GM13976 (cell line): ENCODE measurements around the gene C9orf50.
"Not testable (repeated sequence)": the region's sequence is repeated elsewhere in the genome, so short reads cannot be mapped to it uniquely, and the experiment has no call there.

ENCODE experiments used
- DNase-seq: peaks from one replicate; pipeline ENCODE4 v3.0.0; 2012; ENCODE audit warnings: low spot score
- in situ Hi-C: fragments of 300-500 bp; cut with MboI; formaldehyde crosslinking; loops from one replicate; pipeline ENCODE4 v1.12.0; 2022; ENCODE audit warnings: low sequenced_read_pairs, mixed read lengths, inconsistent platforms; ENCODE audit not compliant: unreplicated experiment
- TF ChIP-seq, protein P1 (sequence below): IDR thresholded peaks from 2 replicates; pipeline ENCODE4 v1.5.1; 2012; ENCODE audit warnings: borderline replicate concordance, mild to moderate bottlenecking; ENCODE audit not compliant: insufficient read depth; ENCODE audit errors: extremely low read depth, missing control alignments, control extremely low read depth

The C9orf50 gene

DNA sequence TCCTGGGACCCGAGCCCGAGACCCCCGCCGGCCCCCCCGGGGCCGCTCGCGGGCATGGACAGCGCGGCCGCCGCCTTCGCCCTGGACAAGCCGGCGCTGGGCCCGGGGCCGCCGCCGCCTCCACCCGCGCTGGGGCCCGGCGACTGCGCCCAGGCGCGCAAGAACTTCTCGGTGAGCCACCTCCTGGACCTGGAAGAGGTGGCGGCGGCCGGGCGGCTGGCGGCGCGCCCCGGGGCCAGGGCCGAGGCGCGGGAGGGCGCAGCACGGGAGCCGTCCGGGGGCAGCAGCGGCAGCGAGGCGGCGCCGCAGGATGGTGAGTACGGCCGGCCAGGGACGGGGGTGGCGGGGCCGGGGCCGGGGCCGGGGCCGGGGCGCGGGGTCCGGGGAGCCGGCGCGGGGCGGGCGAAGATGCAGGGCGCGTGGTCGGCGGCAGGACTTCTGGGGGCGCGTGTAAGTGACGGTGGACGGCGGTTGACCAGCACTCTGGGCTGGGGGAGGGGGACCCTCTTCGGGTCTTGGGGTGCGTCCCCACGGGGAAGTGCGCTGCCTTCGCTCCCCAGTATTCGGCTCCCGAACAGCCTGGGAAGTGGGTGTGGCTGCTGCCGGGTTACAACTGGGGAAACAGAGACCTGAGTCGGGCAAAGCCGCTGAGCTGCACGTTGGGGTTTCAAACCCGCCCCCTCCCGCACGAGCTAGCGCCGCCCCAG is 45.1 kb upstream of the C9orf50 start:
- DNase-seq = no peak
- in situ Hi-C loops = no loop called here
- TF ChIP-seq, protein P1, sequence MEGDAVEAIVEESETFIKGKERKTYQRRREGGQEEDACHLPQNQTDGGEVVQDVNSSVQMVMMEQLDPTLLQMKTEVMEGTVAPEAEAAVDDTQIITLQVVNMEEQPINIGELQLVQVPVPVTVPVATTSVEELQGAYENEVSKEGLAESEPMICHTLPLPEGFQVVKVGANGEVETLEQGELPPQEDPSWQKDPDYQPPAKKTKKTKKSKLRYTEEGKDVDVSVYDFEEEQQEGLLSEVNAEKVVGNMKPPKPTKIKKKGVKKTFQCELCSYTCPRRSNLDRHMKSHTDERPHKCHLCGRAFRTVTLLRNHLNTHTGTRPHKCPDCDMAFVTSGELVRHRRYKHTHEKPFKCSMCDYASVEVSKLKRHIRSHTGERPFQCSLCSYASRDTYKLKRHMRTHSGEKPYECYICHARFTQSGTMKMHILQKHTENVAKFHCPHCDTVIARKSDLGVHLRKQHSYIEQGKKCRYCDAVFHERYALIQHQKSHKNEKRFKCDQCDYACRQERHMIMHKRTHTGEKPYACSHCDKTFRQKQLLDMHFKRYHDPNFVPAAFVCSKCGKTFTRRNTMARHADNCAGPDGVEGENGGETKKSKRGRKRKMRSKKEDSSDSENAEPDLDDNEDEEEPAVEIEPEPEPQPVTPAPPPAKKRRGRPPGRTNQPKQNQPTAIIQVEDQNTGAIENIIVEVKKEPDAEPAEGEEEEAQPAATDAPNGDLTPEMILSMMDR = no peak

DNA sequence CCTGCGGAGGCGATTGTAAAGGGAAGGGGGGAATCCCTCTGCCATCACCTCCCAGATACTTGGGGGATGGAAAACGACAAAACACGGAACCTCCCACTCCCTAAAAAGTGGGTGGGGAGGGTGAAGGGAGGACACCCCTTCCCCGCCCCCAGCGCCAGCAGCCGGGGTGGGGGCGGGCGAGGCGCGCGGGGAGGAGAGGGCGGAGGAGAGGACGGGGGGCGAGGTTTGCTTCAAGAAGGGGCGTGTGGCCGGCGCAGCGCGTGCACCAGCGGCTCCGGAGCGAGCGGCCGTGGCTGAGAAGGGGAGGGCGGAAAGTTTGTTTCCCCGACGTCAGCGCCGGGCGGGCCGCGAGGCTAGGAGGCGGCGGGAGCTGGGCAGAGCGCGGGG is 44.5 kb upstream of the C9orf50 start, which contains the start of gene PRRX2:
PRRX2 (plus strand) TSS at position 259 of the 387 bp plus-strand sequence. CDS start 221 bp downstream, outside the sequence.
- TF ChIP-seq, protein P1 = no peak
- in situ Hi-C loops = no loop called here
- DNase-seq = peak; percentile 65

DNA sequence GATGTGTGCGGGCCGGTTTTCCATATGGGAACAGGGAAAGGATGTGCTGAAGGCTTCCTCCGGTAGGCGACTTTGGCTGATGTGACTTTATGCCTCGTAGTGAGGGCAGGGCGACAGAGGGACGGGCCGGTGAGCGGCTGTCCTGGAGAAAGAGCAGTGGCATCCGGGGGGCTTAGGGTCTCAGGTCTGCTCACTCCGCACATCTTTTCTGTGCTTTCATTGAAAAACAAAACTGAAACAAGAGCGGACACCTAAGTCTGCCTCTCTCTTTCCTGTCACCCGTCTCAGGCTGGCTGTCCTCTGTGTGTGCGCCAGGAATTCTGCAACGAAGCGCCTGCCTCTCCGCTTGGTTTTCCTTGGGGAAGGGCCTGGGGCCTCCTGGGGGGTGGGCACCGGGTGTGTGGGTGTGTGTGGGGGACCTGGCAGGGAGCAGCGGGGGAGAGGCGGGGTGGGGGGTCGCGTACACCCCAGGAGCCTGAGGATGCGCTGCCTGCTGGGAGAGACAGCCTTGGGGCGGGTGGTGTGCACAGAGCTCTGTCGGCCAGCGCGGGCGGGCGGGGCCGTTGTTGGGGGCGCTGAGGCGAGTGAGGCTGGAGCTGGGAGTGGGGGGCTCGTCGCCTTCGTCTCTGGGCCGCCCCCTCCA is 44.0 kb upstream of the C9orf50 start:
- in situ Hi-C loops = no loop called here

DNA sequence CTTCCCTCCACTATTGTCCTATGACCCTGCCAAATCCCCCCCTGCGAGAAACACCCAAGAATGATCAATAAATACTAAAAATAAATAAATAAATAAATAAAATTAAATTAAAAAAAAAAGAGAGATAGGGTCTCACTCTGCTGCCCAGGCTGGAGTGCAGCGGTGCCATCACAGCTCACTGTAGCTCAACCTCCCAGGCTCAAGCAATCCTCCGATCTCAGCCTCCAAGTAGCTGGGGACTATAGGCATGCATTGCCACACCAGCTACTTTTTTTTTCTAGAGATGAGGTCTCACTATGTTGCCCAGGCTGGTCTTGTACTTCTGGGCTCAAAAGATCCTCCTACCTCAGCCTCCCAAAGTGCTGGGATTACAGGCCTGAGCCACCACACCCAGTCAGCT is 41.3 kb upstream of the C9orf50 start:
- DNase-seq, in situ Hi-C loops: not testable (repeated sequence)

More for the DNA sequence above, 44.0 kb upstream of the C9orf50 start:
- DNase-seq = no peak
- TF ChIP-seq, protein P1 = no peak

DNA sequence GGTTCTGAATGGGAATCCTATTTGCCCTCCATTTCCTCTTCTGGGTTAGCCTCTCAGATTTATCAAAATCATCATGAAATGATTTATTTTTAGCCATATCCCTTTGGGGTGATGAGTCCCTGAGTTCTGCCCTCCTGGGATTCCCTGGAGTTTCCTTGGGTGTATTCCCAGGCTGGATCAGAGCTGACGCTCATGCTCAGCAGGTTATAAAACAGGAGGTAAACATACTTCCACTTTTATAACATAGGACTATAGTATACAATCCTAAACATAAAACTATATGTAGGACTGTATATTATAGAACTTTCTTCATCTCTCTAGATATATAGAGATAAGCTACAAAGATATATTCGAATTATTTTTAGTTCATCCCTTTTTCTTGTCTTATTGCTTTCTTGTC is 40.1 kb upstream of the C9orf50 start:
- DNase-seq = no peak
- in situ Hi-C loops = no loop called here
- TF ChIP-seq, protein P1 = no peak

DNA sequence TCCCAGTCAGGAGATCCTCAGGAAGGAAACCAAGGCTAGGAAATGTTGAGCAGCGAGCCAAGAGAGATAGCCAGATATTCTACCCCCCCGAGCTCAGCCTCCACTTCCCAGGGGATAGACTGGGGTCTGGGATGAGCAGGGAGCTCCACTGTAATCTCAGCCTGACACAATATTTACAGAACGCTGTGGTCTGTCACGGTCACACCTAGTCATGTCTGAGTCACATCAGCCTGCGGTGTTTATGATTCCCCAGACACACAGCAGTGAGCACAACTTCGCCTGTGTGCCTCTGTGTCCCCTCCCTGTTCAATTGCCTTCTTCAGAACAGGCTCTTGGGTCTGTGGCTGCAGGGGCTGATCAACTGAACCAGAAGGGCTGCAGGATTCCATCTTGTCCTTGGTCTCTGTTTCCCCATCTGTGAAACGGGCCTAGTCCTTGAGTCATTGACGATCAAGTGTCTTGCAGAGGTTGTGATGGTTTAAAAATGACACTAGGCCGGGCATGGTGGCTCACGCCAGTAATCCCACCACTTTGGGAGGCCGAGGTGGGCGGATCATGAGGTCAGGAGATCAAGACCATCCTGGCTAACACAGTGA is 36.0 kb upstream of the C9orf50 start:
- DNase-seq = no peak
- in situ Hi-C loops = no loop called here
- TF ChIP-seq, protein P1 = no peak

DNA sequence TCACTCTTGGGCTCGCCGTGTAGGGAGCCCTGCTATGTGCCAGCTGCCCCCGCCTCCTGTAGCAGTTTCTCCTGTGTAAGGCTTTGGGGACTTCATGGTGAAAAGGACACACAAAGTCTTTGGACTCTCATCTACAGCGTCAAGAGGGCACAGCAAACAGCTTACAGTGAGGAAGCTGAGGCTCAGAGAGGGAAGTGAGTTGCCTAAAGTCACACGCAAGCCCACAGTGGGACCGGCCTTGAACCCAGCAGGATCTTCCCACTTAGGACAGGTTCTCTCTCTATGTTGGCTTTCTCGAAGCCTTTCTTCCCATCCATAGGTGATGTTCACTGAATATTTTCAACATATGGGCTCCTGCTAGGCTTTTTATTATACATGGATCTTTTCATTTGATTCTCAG is 34.8 kb upstream of the C9orf50 start:
- in situ Hi-C loops = no loop called here
- DNase-seq = no peak
- TF ChIP-seq, protein P1 = no peak
